Iris pigment epithelial cell (primary cell): ENCODE results near the gene TMTC1.
A peak's percentile ranks its signal among the peaks of the same experiment; 100 is the strongest.

Source experiments
- DNase-seq: peaks from one replicate; pipeline ENCODE4 v3.0.0-alpha.2; 2011; ENCODE audit warnings: low read depth

The TMTC1 gene

DNA sequence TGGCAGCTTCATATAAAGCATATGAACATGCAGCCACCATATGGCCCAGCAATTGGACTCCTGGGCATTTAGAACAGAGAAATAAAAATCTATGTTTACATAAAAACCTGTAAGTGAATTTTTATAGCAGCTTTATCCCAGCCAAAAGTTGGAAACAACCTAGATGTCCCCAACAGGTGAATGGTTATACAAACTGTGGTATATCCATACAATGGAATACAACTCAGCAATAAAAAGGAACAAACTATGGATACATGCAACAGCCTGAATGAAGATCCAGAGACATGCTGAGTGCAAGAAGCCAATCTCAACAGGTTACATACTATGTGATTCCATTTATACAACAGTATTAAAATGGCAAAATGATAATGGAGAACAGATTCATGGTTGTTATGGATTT is 3.7 kb downstream of the TMTC1 start:
- DNase-seq = no peak

DNA sequence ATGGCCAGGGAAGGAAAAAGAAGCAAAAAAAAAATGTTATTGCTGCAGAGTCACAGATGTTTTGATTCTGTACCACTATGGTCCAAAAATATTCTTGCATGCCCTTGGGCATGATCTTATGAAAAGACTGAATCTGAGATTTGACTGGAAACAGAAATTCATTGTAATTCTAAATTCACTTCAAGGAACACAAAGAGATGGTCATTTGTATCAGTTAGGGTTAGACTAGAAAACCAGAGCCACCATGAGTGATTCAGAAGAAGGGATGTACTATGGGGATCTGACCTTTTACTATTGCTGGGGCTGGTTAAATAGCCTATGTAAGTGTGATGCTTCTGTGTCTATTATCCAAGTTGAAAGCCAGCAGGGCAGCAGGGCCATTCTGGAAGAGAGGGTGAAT is 5.2 kb downstream of the TMTC1 start:
- no peak for DNase-seq

DNA sequence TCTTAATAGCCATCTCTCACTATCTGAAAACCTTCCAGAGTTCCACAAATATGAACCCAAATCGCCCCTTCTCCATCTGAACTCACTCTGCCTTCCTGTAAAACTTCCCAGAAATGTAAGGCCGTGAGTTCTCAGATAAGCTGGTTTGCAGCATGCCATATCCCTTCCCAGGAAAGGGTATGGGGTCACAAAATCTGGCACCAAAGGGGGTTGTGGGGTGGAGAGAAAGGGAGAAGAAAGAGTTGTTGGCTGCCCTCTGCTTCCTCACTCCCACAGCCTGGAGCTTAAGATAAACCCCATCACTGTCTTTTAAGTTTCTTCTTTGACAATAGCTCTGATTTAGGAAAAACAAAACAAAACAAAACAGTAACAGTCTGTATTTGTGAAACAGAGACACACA is 10.7 kb downstream of the TMTC1 start:
- DNase-seq = no peak

DNA sequence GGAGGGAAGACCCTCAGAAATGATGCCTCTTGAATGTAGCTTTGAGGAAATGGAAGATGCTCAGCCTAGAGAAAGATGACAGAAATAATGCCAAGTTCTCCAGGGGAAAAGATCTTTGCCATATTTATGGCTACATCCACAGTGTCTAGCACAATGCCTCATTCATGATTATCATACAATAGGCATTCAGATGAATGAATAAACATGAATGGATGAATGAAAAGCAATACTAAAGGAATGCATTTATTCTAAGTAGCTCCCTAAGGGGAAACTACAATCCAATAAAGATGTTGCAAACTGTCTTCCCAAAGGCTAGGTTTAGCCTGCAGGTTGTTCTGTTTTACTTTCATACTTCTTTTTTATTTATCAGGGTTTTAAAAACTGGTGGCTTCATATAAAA is 12.0 kb downstream of the TMTC1 start:
- DNase-seq = no peak

DNA sequence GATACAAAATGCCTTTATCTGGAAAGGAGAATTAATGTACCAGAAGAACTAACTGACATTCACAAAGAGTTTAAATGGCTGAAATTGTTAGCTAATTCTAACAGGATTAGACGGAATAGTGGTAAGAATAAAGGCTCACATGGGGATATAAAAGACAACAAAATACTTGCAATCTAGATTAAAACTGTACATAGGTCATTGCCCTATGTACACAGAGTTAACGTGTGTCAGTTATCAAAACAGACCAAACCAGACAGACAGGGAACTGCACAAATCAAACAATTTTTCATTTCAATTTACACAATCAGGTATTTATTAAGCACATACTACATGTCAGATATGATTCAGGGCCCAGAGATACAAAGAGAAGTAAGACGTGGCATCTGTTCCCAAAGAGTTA is 12.6 kb downstream of the TMTC1 start:
- DNase-seq = no peak

DNA sequence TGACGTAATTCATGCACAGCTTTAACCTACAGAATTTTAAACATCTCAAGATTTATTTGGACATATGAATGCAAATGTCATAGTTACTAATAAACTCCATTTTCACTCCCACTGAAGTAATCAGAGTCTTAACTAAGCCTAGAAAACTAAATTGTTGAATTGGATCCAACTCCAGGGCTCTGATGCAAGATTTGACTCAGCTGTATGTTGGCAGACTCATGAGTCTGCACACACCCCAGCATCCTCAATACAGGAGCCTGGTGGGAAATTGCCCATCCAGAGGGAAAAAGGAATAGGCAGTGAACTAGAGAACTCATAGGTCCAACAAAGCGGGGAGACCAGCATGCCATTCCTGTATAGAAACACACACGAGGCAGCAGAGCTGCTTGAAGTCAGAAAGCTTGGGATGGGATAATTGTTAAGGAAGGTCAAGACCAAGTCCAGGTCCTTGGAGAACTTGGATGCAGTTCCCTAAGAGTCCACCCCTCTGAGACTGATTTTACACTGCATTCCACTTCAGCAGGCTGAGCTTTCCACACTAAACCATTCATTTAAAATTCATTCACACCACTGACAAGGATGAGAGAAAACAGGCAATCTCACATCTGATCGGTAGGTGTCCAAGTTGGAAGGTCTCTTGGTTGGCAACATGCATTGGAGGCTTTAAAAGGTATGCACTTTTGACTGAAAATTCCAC is 14.4 kb downstream of the TMTC1 start:
- DNase-seq = peak; percentile 93

DNA sequence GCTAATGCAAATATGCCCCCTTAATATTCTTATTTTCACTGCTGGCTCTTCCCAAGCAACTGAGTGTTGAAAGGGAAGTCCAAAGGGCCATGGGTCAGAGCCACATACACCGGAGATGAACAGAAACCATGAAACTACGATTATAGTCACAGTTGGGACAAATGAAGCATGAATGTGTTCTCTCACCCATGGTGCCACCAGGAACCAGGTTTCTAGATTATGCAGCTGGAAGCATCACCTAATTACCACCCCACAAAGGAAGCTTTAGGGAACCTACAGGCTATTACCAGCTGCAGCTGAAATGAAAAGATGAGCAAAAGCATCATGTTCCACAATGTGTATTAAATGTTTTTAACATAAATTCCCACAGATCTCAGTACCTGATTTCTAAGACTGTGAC is 15.4 kb downstream of the TMTC1 start:
- DNase-seq = no peak

DNA sequence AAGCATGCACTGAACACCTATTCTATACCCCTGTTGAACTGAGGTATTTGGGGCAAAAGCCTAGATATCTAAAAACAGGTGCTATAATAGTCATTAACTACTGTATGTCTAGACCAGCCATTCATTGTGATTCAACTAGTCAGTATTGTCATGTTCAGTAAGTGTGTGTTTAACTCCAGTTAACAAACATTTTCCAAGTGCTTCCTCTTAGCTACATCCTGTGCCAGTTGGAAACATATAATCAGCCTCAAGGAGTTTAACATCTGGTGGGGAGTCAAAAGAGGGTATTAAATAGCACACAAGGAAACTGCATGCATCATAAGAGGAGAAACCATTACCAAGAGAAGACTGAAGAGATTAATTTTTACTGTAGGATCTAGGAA is 20.4 kb downstream of the TMTC1 start:
- DNase-seq = no peak

DNA sequence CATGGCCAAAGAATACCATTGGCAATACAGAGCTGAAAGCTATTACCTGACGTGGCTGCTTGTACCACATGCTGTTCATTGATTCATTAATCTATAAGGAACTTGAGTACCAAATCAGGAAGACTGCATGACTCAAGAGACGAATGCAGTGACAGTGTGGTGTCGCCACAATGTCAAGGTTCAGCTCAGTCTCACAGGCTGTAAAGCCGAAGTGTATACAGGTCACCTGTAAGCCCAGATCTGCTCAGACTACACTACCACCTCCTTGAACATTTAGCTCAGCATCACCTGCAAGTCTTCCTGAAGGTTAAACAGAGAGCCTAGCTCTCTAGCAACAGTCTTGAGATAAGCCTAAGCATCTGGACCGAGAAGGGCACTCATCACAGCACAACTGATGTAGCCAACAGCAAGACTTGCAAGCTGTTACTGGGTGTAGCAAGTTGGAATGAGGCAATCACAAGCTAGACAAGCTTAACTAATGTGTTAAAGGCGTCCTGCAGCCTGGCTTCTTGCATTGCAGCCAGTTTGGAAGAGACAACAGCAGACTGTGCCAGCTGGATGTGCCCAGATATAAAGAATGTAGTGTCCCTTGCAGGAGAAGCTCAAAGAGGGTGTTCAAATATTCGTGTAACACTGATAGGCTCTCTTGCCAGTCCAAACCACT is 21.0 kb downstream of the TMTC1 start:
- DNase-seq = no peak

DNA sequence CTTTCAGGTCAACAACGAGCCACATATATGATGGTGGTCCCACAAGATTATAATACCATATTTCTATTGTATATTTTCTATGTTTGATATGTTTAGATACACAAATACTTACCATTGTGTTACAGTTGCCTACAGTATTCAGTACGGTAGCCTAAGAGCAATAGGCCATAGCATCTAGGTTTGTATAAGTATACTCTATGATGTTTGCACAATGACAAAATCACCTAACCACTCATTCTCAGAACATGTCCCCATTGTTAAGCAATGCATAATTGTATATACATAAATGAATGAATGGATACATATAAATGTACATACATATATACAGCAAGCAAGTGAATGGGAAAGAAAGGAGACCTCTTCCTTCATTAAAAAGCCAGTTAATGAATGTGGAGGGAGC is 23.8 kb downstream of the TMTC1 start:
- DNase-seq = no peak

DNA sequence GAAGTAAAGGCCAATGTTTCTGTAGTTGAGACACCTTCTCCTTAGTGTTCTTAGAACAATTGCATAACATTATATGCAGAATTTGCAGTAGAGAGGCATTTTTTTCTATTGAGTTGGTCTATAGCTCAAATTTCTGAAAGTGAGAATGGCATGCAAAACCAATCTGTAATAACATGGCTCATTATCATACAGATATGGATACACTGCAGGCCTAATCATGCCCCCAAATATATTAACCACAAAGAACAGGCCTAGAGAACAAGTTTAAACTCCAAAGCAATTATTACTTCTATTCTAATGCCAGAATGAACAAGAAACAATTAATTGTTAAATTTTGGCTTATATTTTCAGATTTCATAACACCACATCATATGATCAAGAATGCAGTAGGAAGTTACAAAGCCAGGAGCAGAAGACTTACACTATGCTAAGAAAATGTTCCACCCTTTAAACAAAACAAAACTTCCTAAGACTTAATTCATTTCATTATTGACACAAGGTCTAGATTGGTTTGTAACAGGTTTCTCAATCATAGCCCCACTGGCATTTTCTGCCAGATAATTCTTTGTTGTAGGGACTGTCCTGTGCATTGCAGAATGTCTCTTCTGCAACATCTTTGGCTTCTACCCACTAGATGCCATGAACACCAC is 26.9 kb downstream of the TMTC1 start:
- DNase-seq = peak; percentile 77

DNA sequence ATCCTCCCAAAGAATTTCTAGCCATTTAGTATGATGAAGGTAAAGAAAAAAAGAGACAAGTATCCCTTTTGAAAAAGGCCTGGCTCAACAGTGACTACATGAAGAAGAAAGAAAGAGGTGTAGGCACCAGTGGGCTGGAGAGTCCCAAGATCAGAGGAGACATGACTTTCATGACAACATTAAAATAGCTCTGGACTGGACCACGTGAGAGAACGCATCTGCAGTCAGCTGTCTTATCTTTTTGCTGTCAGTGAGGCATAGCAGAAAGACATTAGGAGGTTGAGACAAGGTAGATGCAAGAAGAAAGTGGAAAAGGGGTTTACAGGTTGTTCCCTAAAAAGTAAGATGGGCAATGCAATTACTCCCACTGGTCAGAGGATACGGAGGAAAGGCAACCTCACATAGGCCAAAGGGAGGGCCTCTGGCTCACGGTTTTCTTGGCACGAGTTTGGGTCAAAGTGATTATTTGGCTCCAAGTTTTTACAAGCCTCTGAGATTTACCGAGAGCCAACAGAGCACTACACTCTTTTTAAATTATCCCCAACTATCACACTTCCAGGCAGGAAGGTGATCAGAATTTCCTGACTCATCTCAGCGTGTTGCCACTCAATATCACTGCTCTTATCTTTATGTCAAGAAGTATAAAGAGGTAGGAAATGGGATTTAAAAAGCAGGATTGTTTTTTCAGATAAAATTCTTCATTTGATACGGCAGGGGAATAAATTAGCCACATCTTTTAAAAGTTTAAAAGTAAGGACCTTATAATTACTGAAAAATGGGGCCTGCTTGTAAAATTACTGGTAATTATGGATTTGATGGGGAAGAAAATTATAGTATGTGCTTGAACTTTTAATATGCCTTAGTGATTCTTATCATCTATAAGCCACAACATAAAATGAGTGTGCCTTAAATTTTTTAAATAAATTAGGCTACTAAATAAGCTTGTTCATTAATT is 29.2 kb downstream of the TMTC1 start:
- DNase-seq = no peak

DNA sequence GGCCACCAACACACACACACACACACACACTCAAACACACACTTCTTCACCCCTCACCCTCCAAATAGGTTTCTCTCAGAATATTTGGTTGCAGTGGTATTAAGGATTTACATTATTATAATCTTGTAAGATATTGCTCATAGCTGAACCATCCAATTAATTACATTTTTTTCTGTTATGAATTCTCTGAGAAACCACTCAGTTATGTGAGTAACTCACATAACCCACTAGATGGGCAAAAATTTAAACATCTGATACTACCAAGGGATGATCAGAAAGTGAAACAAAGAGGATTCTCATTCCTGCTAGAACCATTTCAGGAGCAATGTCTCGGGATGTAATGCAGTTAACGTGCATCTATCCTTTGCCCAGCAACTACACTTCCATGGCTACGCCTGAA is 31.6 kb downstream of the TMTC1 start:
- no peak for DNase-seq

DNA sequence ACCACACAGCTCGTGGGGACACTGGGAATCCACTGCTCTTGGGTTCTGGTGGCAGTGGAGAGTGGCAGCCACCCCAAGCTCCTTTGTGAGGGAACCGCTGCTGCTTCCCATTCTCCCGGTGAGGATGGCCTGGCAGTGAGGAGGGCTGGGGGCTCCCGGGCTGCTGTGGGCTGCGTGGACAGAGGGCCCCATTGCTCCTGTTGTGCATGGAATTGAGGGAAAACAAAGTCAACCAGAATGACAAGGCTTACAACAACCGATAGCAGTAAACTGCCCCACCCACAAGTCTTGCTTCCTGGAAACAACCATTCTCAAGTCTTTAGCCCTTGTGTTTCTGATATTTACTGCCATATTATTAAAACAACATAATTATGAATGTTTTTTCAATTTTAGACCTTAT is 32.1 kb downstream of the TMTC1 start:
- DNase-seq = no peak

DNA sequence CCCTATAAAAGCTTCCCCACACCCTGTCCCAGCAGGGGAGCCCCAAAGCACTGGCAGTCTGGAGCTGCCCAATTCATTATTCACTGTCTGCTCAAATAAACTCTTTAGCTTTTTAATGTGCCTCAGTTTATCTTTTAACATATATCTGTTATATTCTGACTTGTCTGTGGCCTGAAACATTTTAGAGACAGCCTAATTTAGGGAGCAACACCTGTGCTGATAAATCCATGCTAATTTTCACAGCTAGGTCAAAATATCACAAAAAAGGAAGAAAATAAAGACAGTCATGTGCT is 32.9 kb downstream of the TMTC1 start:
- DNase-seq = no peak

DNA sequence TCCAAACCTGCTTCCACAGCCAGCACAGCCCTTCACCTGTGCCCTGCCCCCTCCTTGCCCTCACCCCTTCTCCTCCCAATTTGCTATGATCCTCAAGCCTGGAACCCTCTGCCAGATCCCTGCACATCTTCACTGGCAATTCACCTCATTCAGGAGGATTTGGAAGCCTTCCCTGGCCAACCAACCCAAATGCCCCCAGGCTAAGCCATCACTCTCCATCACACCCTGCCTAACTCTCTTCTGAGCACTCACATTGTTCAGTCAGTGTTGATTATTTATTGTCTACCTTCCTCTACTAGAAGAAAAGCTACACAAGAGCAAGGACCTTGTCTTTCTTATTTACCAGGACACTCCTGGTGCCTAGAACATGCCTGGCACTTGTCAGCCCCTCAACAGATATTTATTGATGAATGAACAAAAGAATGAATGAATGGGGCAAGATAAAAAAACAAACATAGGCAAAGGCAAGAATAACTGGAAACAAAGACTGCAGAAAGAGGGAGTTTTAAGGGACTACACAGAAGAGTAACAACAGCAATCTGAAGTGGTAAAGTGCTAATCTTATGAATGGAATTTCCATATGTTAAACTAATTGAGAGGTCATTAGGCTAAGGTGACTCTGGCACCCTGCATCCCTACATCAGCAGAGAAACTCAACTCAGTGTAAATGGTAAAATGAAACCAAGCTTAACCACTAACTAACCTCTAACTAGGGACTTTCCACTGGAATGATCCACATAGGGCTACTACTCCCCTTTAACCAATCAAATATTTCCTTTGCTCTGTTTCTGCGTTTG is 33.4 kb downstream of the TMTC1 start:
- DNase-seq = peak; percentile 55

DNA sequence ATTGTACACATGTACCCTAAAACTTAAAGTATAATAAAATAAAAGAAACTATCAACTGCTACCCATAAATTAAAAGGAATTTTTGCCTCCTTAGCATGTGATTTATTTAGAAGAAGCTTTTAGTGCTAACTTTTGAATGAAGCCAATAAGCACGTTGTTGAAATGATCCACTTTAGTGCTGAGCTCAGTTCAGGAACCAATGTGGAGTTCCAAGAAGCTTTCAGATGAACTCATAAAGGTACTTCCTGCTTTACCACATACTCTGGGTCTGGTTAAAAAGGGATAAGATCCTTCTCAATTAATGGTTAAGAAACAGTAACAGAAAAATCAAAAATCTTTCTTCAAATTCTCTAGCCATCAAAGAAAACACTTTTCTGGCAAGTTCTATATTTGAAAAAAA is 39.4 kb downstream of the TMTC1 start:
- no peak for DNase-seq

DNA sequence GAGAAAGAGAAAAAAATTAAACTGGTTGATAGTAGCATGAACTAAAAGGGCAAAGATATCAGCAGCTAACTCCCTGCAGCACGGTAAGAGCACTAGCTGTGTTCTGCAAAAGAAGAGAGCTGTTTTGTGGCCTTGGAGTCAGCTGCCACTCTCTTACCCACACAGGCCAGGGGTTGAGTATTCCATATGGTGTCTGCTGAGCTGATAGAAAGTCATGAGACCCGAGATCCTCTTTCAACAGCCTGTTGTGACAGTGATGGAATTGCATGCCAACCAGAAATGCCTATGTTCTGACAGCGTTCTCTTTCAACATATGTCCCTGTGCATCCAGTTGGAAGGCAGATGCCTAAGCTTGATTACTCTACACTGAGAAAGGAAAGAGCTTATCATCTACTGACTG is 39.9 kb downstream of the TMTC1 start:
- peak; percentile 97 for DNase-seq

DNA sequence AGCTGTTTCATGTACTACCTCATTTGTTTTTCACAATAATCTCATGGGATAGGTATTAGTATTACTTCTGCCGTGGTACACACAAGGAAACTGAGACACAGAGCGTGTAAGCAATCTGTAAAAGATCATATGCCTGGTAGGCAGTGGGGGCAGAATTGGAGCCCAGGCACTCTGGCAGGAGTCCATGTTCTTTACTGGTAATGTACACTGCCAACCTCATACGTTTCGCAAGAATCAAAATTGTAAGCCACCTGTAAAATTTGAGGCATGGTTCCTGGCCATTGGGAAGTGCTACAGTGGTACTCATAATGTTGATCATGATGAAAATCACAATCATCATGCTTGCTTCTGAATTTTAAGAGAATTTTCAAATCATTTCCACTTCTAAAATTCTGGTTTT is 40.7 kb downstream of the TMTC1 start:
- DNase-seq = no peak

DNA sequence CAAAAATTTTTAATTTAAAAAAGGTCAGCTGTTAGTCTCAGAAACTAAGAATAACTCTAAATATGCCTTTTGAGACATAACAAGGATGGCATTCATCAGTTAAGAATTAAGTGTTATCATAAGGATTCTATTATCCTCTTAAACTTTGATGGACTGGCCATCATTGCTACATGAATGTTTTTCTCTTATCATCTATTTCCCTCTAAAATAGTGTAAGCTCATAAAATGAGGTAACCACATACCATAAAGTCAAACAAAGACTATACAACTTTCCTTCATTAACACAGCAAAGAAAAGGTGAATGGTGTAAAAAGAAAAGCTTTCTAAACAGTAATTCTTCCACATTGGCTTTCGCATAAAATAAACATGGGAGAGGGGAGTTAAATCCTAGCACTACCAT is 41.1 kb downstream of the TMTC1 start:
- no peak for DNase-seq

DNA sequence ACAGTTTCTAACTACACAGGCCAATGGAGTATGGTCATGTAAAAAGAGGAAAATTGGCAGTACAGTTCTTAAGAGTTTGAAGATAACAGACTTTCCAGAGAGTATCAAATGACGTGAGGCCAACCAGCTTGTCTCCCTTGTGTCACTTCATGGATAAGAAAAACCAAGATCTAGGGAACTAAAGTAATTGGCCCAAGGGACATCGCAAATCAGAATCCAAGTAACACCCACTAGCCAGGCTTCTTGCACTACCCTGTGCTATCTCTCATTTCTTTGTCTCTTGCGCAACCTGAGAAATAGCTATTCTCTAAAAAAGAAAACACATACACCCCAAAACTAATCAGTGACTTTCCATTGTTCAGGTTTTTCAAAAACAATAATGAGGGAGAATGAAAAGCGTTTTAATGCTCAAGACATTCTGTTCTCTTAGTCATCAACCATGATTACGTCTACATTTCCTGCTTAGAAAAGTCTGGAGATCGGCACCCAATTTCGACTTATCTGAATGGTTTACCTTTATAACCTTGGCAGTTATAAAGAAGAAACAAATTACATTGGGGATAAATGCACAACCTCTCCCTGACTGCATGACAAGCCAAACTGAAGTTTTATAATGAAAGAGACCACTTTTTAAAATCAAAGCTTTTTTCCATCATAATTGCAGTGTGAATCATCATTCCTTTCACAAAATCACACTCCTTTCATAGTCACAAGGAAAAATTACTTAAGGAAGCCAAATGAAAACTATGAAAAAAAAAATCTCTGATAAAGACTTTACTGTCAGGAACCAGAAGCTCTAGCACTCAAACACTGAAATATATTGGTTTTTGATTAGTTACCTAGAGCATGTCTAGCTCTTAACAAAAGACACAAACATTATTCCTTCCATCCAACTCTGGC is 42.1 kb downstream of the TMTC1 start:
- DNase-seq = peak; percentile 94
